Transverse colon (tissue), 4 donors: ENCODE measurements around the gene NEO1.

Experiments used
- POLR2A ChIP-seq: fragments of 450-650 bp; IDR thresholded peaks from one replicate; pipeline ENCODE4 v1.6.1; 2016; ENCODE audit warnings: antibody characterized with exemption, mild to moderate bottlenecking, moderate library complexity
- POLR2AphosphoS5 ChIP-seq, 3 donors: sonication (generic); formaldehyde crosslinking; IDR thresholded peaks; one replicate each; pipeline ENCODE4 v1.6.1; 2016; ENCODE audit warnings: antibody characterized with exemption in 3 of 3
- TF ChIP-seq, protein P1 (sequence below), 5 experiments: fragments of 200-600 bp in 3 of 5; fragments of 450-650 bp in 2 of 5; sonication (generic) in 3 of 5; IDR thresholded peaks; 1 replicate in 2 of 5; 2 replicates in 3 of 5; pipeline ENCODE4 v1.5.1; 2016 to 2017; ENCODE audit warnings: antibody characterized with exemption in 5 of 5, inconsistent platforms in 3 of 5, mild to moderate bottlenecking in 2 of 5, moderate library complexity in 1 of 5

- TF ChIP-seq, protein P1, sequence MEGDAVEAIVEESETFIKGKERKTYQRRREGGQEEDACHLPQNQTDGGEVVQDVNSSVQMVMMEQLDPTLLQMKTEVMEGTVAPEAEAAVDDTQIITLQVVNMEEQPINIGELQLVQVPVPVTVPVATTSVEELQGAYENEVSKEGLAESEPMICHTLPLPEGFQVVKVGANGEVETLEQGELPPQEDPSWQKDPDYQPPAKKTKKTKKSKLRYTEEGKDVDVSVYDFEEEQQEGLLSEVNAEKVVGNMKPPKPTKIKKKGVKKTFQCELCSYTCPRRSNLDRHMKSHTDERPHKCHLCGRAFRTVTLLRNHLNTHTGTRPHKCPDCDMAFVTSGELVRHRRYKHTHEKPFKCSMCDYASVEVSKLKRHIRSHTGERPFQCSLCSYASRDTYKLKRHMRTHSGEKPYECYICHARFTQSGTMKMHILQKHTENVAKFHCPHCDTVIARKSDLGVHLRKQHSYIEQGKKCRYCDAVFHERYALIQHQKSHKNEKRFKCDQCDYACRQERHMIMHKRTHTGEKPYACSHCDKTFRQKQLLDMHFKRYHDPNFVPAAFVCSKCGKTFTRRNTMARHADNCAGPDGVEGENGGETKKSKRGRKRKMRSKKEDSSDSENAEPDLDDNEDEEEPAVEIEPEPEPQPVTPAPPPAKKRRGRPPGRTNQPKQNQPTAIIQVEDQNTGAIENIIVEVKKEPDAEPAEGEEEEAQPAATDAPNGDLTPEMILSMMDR (IDR thresholded peaks at IDR 0.05) = no peak
- TF ChIP-seq POLR2AphosphoS5 (IDR thresholded peaks at IDR 0.05) (no peak), POLR2A (no peak)
Measured at GRCh38 chr15:73120269-73120668, 68.0 kb downstream of the NEO1 start.
